WTC11 (cell line): Measurements from ENCODE around the gene RELCH. TPM values are rescaled to one million over a fixed set of nuclear protein-coding genes. Genes with fewer than 3 reads are reported as not detected.

Experiments used
- ATAC-seq: fragments of 200-7000 bp; cut with Tn5 transposase; 2 replicates; pipeline ENCODE4 v1.10.0; 2021; ENCODE audit warnings: mild to moderate bottlenecking, moderate library complexity
- CTCF ChIA-PET: fragments of 300-600 bp; sonication (Branson Sonifier 250); formaldehyde crosslinking; loops from one replicate; lab custom pipeline; 2021; ENCODE audit warnings: antibody characterized with exemption; lab: Charles Lee
- POLR2A ChIA-PET: fragments of 350-600 bp; sonication (Branson Sonifier 250); formaldehyde crosslinking; loops from one replicate; lab custom pipeline; 2021; ENCODE audit warnings: antibody characterized with exemption; lab: Charles Lee
- DNase-seq: peaks from one replicate; pipeline ENCODE4 v3.0.0; 2021; ENCODE audit warnings: low spot score
- H3K27ac Mint-ChIP-seq: 2 replicates; pipeline ENCODE4 v1.8.0; 2021; ENCODE audit warnings: mixed read lengths
- H3K27me3 Mint-ChIP-seq: 2 replicates; pipeline ENCODE4 v1.8.0; 2021; ENCODE audit warnings: low read depth, mild to moderate bottlenecking, moderate library complexity, mixed read lengths
- H3K36me3 Mint-ChIP-seq: 2 replicates; pipeline ENCODE4 v1.8.0; 2021; ENCODE audit warnings: mixed read lengths
- H3K4me1 Mint-ChIP-seq: 2 replicates; pipeline ENCODE4 v1.8.0; 2022; ENCODE audit warnings: mixed read lengths
- H3K4me3 Mint-ChIP-seq: 2 replicates; pipeline ENCODE4 v1.8.0; 2021; ENCODE audit warnings: mild to moderate bottlenecking, moderate library complexity, mixed read lengths
- H3K9me3 Mint-ChIP-seq: 2 replicates; pipeline ENCODE4 v1.8.0; 2021; ENCODE audit warnings: mixed read lengths
- ATF1 ChIP-seq: sonication (generic); formaldehyde crosslinking; IDR thresholded peaks from 2 replicates; pipeline ENCODE4 v1.8.1; 2023; ENCODE audit warnings: mild to moderate bottlenecking, moderate library complexity, missing genetic modification reagents
- CDX4 ChIP-seq: fragments of 250-450 bp; sonication (Bioruptor Pico); IDR thresholded peaks from 2 replicates; pipeline ENCODE4 v1.9.0; 2021; ENCODE audit warnings: moderate library complexity, mild to moderate bottlenecking, inconsistent platforms, borderline replicate concordance
- FOXJ3 ChIP-seq: sonication (generic); formaldehyde crosslinking; IDR thresholded peaks from 2 replicates; pipeline ENCODE4 v1.9.0; 2021; ENCODE audit warnings: missing genetic modification reagents, mild to moderate bottlenecking, borderline replicate concordance
- FOXP4 ChIP-seq: sonication (generic); formaldehyde crosslinking; IDR thresholded peaks from 2 replicates; pipeline ENCODE4 v1.8.0; 2022; ENCODE audit warnings: mild to moderate bottlenecking, missing genetic modification reagents
- GRHL2 ChIP-seq: fragments of 250-450 bp; sonication (Bioruptor Pico); IDR thresholded peaks from 2 replicates; pipeline ENCODE4 v1.8.0; 2022; ENCODE audit warnings: mild to moderate bottlenecking, moderate library complexity; ENCODE audit not compliant: insufficient replicate concordance, severe bottlenecking
- NFATC4 ChIP-seq: fragments of 250-450 bp; sonication (Bioruptor Pico); IDR thresholded peaks from 2 replicates; pipeline ENCODE4 v1.9.0; 2021; ENCODE audit warnings: mild to moderate bottlenecking
- PRRX2 ChIP-seq: fragments of 250-450 bp; sonication (Bioruptor Pico); IDR thresholded peaks from 2 replicates; pipeline ENCODE4 v1.8.0; 2021; ENCODE audit warnings: mild to moderate bottlenecking
- RORB ChIP-seq: fragments of 250-450 bp; sonication (Bioruptor Pico); IDR thresholded peaks from 2 replicates; pipeline ENCODE4 v1.9.0; 2021; ENCODE audit warnings: mild to moderate bottlenecking
- TCF7 ChIP-seq: sonication (generic); formaldehyde crosslinking; IDR thresholded peaks from 2 replicates; pipeline ENCODE4 v1.8.0; 2022; ENCODE audit warnings: mild to moderate bottlenecking, low read depth, missing genetic modification reagents, moderate library complexity
- TP53 ChIP-seq: sonication (generic); formaldehyde crosslinking; IDR thresholded peaks from 2 replicates; pipeline ENCODE4 v1.8.1; 2023; ENCODE audit warnings: mild to moderate bottlenecking, missing genetic modification reagents
- ZBTB43 ChIP-seq: sonication (generic); formaldehyde crosslinking; IDR thresholded peaks from 2 replicates; pipeline ENCODE4 v1.8.1; 2023; ENCODE audit warnings: mild to moderate bottlenecking, missing genetic modification reagents
- total RNA-seq: library from RNA; stranded (reverse); gene quantifications from 3 replicates; pipeline ENCODE4 v1.2.3, GENCODE V29; 2021
- TF ChIP-seq, protein P1 (sequence below): sonication (generic); formaldehyde crosslinking; IDR thresholded peaks from 2 replicates; pipeline ENCODE4 v1.8.0; 2023; ENCODE audit warnings: mild to moderate bottlenecking, missing genetic modification reagents
- TF ChIP-seq, protein P2 (sequence below): sonication (generic); formaldehyde crosslinking; conservative IDR thresholded peaks from 2 replicates; pipeline ENCODE4 v1.8.1; 2023; ENCODE audit warnings: mild to moderate bottlenecking, low read depth, missing genetic modification reagents, moderate library complexity
- TF ChIP-seq, protein P3 (sequence below): fragments of 250-450 bp; sonication (Bioruptor Pico); IDR thresholded peaks from 2 replicates; pipeline ENCODE4 v1.9.0; 2021; ENCODE audit warnings: mild to moderate bottlenecking

Gene RELCH
- total RNA-seq, 1 experiment from 2014 or later = 30.2 TPM

- H3K4me3 Mint-ChIP-seq = peak overlapping the region; percentile 56
- DNase-seq (no peak), ATAC-seq (peak; percentile 51)
- H3K4me1 Mint-ChIP-seq = peaks cover 38% of the 10 kb centered on the region
- no peaks in the 10 kb centered on the region; the same call in none of the 2 replicates for H3K27me3 Mint-ChIP-seq
- H3K36me3 Mint-ChIP-seq = no peaks in the 10 kb centered on the region
- no peaks in the 10 kb centered on the region for H3K9me3 Mint-ChIP-seq
- TF ChIP-seq ZBTB43 = no peak
- no peak for TF ChIP-seq FOXJ3 (CRISPR knock-in tag)
- no peak for TF ChIP-seq CDX4 (CRISPR knock-in tag)
- no peak for TF ChIP-seq TCF7
- no peak for TF ChIP-seq NFATC4 (CRISPR knock-in tag)
- no peak for TF ChIP-seq FOXP4
- no peak for TF ChIP-seq PRRX2
- TF ChIP-seq, protein P1, sequence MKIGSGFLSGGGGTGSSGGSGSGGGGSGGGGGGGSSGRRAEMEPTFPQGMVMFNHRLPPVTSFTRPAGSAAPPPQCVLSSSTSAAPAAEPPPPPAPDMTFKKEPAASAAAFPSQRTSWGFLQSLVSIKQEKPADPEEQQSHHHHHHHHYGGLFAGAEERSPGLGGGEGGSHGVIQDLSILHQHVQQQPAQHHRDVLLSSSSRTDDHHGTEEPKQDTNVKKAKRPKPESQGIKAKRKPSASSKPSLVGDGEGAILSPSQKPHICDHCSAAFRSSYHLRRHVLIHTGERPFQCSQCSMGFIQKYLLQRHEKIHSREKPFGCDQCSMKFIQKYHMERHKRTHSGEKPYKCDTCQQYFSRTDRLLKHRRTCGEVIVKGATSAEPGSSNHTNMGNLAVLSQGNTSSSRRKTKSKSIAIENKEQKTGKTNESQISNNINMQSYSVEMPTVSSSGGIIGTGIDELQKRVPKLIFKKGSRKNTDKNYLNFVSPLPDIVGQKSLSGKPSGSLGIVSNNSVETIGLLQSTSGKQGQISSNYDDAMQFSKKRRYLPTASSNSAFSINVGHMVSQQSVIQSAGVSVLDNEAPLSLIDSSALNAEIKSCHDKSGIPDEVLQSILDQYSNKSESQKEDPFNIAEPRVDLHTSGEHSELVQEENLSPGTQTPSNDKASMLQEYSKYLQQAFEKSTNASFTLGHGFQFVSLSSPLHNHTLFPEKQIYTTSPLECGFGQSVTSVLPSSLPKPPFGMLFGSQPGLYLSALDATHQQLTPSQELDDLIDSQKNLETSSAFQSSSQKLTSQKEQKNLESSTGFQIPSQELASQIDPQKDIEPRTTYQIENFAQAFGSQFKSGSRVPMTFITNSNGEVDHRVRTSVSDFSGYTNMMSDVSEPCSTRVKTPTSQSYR (CRISPR knock-in tag) = no peak
- TF ChIP-seq TP53 (CRISPR knock-in tag) = no peak
- no peak for TF ChIP-seq GRHL2 (CRISPR knock-in tag)
- TF ChIP-seq ATF1 = no peak
- TF ChIP-seq, protein P2, sequence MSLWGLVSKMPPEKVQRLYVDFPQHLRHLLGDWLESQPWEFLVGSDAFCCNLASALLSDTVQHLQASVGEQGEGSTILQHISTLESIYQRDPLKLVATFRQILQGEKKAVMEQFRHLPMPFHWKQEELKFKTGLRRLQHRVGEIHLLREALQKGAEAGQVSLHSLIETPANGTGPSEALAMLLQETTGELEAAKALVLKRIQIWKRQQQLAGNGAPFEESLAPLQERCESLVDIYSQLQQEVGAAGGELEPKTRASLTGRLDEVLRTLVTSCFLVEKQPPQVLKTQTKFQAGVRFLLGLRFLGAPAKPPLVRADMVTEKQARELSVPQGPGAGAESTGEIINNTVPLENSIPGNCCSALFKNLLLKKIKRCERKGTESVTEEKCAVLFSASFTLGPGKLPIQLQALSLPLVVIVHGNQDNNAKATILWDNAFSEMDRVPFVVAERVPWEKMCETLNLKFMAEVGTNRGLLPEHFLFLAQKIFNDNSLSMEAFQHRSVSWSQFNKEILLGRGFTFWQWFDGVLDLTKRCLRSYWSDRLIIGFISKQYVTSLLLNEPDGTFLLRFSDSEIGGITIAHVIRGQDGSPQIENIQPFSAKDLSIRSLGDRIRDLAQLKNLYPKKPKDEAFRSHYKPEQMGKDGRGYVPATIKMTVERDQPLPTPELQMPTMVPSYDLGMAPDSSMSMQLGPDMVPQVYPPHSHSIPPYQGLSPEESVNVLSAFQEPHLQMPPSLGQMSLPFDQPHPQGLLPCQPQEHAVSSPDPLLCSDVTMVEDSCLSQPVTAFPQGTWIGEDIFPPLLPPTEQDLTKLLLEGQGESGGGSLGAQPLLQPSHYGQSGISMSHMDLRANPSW (CRISPR knock-in tag) = no peak
- TF ChIP-seq RORB (CRISPR knock-in tag) = no peak
- TF ChIP-seq, protein P3, sequence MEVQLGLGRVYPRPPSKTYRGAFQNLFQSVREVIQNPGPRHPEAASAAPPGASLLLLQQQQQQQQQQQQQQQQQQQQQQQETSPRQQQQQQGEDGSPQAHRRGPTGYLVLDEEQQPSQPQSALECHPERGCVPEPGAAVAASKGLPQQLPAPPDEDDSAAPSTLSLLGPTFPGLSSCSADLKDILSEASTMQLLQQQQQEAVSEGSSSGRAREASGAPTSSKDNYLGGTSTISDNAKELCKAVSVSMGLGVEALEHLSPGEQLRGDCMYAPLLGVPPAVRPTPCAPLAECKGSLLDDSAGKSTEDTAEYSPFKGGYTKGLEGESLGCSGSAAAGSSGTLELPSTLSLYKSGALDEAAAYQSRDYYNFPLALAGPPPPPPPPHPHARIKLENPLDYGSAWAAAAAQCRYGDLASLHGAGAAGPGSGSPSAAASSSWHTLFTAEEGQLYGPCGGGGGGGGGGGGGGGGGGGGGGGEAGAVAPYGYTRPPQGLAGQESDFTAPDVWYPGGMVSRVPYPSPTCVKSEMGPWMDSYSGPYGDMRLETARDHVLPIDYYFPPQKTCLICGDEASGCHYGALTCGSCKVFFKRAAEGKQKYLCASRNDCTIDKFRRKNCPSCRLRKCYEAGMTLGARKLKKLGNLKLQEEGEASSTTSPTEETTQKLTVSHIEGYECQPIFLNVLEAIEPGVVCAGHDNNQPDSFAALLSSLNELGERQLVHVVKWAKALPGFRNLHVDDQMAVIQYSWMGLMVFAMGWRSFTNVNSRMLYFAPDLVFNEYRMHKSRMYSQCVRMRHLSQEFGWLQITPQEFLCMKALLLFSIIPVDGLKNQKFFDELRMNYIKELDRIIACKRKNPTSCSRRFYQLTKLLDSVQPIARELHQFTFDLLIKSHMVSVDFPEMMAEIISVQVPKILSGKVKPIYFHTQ (CRISPR knock-in tag) = no peak
- CTCF ChIA-PET = interaction anchor here (1.0 to 1.4 kb wide), 3 partner anchors 8 to 28 kb away, joined by 3 to 5 read pairs (median 4); partner anchors contain the start of gene TNFRSF11A
- POLR2A ChIA-PET = no interaction called here
- no peak overlapping the region for H3K27ac Mint-ChIP-seq
Observed at GRCh38 chr18:62338446-62339105, 151.5 kb downstream of the RELCH start.
